ENCODE data around the gene MTFR1L.

MTFR1L gene

GRCh38 chr1:25819491-25820246, at the start of gene MTFR1L:
MTFR1L (plus strand) TSS chr1:25819954; CDS start chr1:25823105, 3,151 bp downstream.
- no peak for DNase-seq

- DNase-seq: no peak
These were observed 49.1 kb upstream of the MTFR1L start for GRCh38 chr1:25770541-25771220.

GRCh38 chr1:25771221-25772114, 48.3 kb upstream of the MTFR1L start:
- DNase-seq: no peak

- no peak for DNase-seq
These were observed 47.6 kb upstream of the MTFR1L start for GRCh38 chr1:25772164-25772563.

- DNase-seq: no peak
These were observed 47.0 kb upstream of the MTFR1L start for GRCh38 chr1:25772692-25773245.

GRCh38 chr1:25773441-25774125, 46.2 kb upstream of the MTFR1L start:
- no peak for DNase-seq

GRCh38 chr1:25774206-25774803, 45.4 kb upstream of the MTFR1L start:
- DNase-seq: no peak

GRCh38 chr1:25774921-25775771, 44.6 kb upstream of the MTFR1L start:
- DNase-seq: no peak

GRCh38 chr1:25779388-25779787, 40.4 kb upstream of the MTFR1L start:
- DNase-seq: no peak

- DNase-seq: no peak
These were observed 39.9 kb upstream of the MTFR1L start for GRCh38 chr1:25779894-25780293.

GRCh38 chr1:25780318-25781129, 39.2 kb upstream of the MTFR1L start:
- no peak for DNase-seq

- no peak for DNase-seq
These were observed 38.7 kb upstream of the MTFR1L start for GRCh38 chr1:25781130-25781433.

GRCh38 chr1:25782608-25783201, 37.0 kb upstream of the MTFR1L start:
- DNase-seq: no peak

- no peak for DNase-seq
These were observed 35.1 kb upstream of the MTFR1L start for GRCh38 chr1:25784575-25785051.

GRCh38 chr1:25785333-25786067, 34.3 kb upstream of the MTFR1L start:
- no peak for DNase-seq

- no peak for DNase-seq
These were observed 32.6 kb upstream of the MTFR1L start for GRCh38 chr1:25786887-25787759.

GRCh38 chr1:25787760-25788166, 32.0 kb upstream of the MTFR1L start:
- no peak for DNase-seq

- DNase-seq: no peak
These were observed 29.3 kb upstream of the MTFR1L start for GRCh38 chr1:25790472-25790871.
